IMR-90 (cell line): Measurements from ENCODE around the gene FGF3. TPM values are rescaled to one million over a fixed set of nuclear protein-coding genes. Genes with fewer than 3 reads are reported as not detected.

ENCODE experiments used
- ATAC-seq: fragments of 200-7000 bp; cut with Tn5 transposase; 2 replicates; pipeline ENCODE4 v1.9.1; 2020; ENCODE audit warnings: low read depth, mild to moderate bottlenecking, moderate library complexity
- BruUV-seq: library from RNA; stranded (reverse); fragments of 400-500 nt; replicated peaks from 2 replicates; lab custom pipeline; 2021; lab: Mats Ljungman, UMichigan
- CTCF ChIA-PET: fragments of 300-600 bp; formaldehyde crosslinking; extraction: SDS; loops from one replicate; lab custom pipeline; 2021; ENCODE audit warnings: antibody characterized with exemption; lab: Yijun Ruan, JAX
- POLR2A ChIA-PET: fragments of 300-600 bp; sonication (Branson Sonifier 250); formaldehyde crosslinking; loops from one replicate; lab custom pipeline; 2022; ENCODE audit warnings: antibody characterized with exemption; ENCODE audit not compliant: unreplicated experiment; lab: Charles Lee
- DNase-seq: peaks from one replicate; pipeline ENCODE4 v3.0.0; 2013
- H2AFZ ChIP-seq: replicated peaks from 2 replicates; pipeline ENCODE3; 2013; ENCODE audit warnings: low read length, mild to moderate bottlenecking; ENCODE audit not compliant: poor library complexity
- H2AK5ac ChIP-seq: 2 replicates; pipeline ENCODE4 v1.6.1; 2013; ENCODE audit warnings: low read depth, low read length, inconsistent platforms
- H2AK9ac ChIP-seq: replicated peaks from 2 replicates; pipeline ENCODE3; 2013; ENCODE audit warnings: mild to moderate bottlenecking, low read depth, low read length, moderate library complexity; ENCODE audit not compliant: poor library complexity
- H2BK120ac ChIP-seq: 2 replicates; pipeline ENCODE4 v1.6.1; 2013; ENCODE audit warnings: low read depth, low read length, inconsistent platforms
- H2BK15ac ChIP-seq: 3 replicates; pipeline ENCODE4 v1.6.1; 2013; ENCODE audit warnings: low read depth, low read length, inconsistent platforms
- H2BK20ac ChIP-seq: 2 replicates; pipeline ENCODE4 v1.6.1; 2013; ENCODE audit warnings: low read depth, mild to moderate bottlenecking, inconsistent platforms, low read length, moderate library complexity
- H2BK5ac ChIP-seq: 2 replicates; pipeline ENCODE4 v1.6.1; 2013; ENCODE audit warnings: mild to moderate bottlenecking, low read depth, low read length, inconsistent platforms; ENCODE audit not compliant: poor library complexity, severe bottlenecking
- H3K14ac ChIP-seq: replicated peaks from 2 replicates; pipeline ENCODE4 v1.6.1; 2013; ENCODE audit warnings: low read depth, low read length, inconsistent platforms
- H3K18ac ChIP-seq: 2 replicates; pipeline ENCODE4 v1.6.1; 2013; ENCODE audit warnings: low read depth, low read length, control low read depth
- H3K23ac ChIP-seq: 2 replicates; pipeline ENCODE4 v1.6.1; 2013; ENCODE audit warnings: low read depth, low read length, inconsistent platforms
- H3K27ac ChIP-seq: 2 replicates; pipeline ENCODE4 v1.5.1; 2013; ENCODE audit warnings: mild to moderate bottlenecking, control low read depth, low read length; ENCODE audit not compliant: insufficient read depth
- H3K27me3 ChIP-seq: 2 replicates; pipeline ENCODE4 v1.6.1; 2013; ENCODE audit warnings: low read length; ENCODE audit not compliant: control insufficient read depth, insufficient read depth
- H3K36me3 ChIP-seq: 2 replicates; pipeline ENCODE4 v1.6.1; 2013; ENCODE audit warnings: low read length, mixed read lengths; ENCODE audit not compliant: control insufficient read depth, insufficient read depth
- H3K4ac ChIP-seq: 2 replicates; pipeline ENCODE4 v1.6.1; 2013; ENCODE audit warnings: low read depth, low read length, inconsistent platforms
- H3K4me1 ChIP-seq: 2 replicates; pipeline ENCODE4 v1.6.1; 2013; ENCODE audit warnings: low read length, mixed read lengths; ENCODE audit not compliant: control insufficient read depth, insufficient read depth
- H3K4me2 ChIP-seq: 2 replicates; pipeline ENCODE4 v1.6.1; 2013; ENCODE audit warnings: low read depth, mild to moderate bottlenecking, control low read depth, low read length, moderate library complexity
- H3K4me3 ChIP-seq: 2 replicates; pipeline ENCODE4 v1.5.1; 2013; ENCODE audit warnings: low read depth, mild to moderate bottlenecking, control low read depth, low read length, moderate library complexity; ENCODE audit not compliant: insufficient read depth
- H3K56ac ChIP-seq: 2 replicates; pipeline ENCODE4 v1.6.1; 2013; ENCODE audit warnings: low read length, inconsistent platforms; ENCODE audit not compliant: insufficient read depth; ENCODE audit errors: extremely low read depth
- H3K79me1 ChIP-seq, 2 experiments: 2 replicates each; pipeline ENCODE4 v1.6.1; 2013; ENCODE audit warnings: low read length in 2 of 2, inconsistent platforms in 1 of 2, low read depth in 1 of 2
- H3K9ac ChIP-seq: 2 replicates; pipeline ENCODE4 v1.6.1; 2013; ENCODE audit warnings: low read depth, low read length, control low read depth
- H3K9me1 ChIP-seq: 2 replicates; pipeline ENCODE4 v1.6.1; 2013; ENCODE audit warnings: low read length, inconsistent platforms; ENCODE audit not compliant: insufficient read depth
- H3K9me3 ChIP-seq: 2 replicates; pipeline ENCODE4 v1.6.1; 2013; ENCODE audit warnings: low read length; ENCODE audit not compliant: control insufficient read depth, insufficient read depth
- H4K20me1 ChIP-seq: 2 replicates; pipeline ENCODE4 v1.6.1; 2013; ENCODE audit warnings: low read length, inconsistent platforms; ENCODE audit not compliant: insufficient read depth
- H4K5ac ChIP-seq: 2 replicates; pipeline ENCODE4 v1.6.1; 2013; ENCODE audit warnings: mild to moderate bottlenecking, low read depth, low read length, control low read depth
- H4K8ac ChIP-seq, 2 experiments: 2 replicates each; pipeline ENCODE4 v1.6.1; 2013; ENCODE audit warnings: low read depth in 2 of 2, low read length in 2 of 2, control low read depth in 1 of 2, inconsistent platforms in 1 of 2
- H4K91ac ChIP-seq: 2 replicates; pipeline ENCODE4 v1.6.1; 2013; ENCODE audit warnings: low read depth, low read length, inconsistent platforms; ENCODE audit not compliant: insufficient read depth
- ELK1 ChIP-seq: fragments of 150-350 bp; IDR thresholded peaks from 2 replicates; pipeline ENCODE4 v1.6.1; 2016; ENCODE audit warnings: low read depth, mild to moderate bottlenecking, low read length, moderate library complexity, borderline replicate concordance
- MXI1 ChIP-seq: IDR thresholded peaks from 2 replicates; pipeline ENCODE4 v1.6.1; 2012; ENCODE audit warnings: low read depth, mild to moderate bottlenecking, low read length, moderate library complexity, borderline replicate concordance
- USF2 ChIP-seq: fragments of 150-350 bp; IDR thresholded peaks from 2 replicates; pipeline ENCODE4 v1.6.1; 2017; ENCODE audit warnings: mild to moderate bottlenecking, antibody characterized with exemption, low read length, low read depth
- WGBS, 2 experiments: methylation state at CpG; one replicate each; pipeline versions ENCODE4 v1.1.5 to v1.1.7; 2013; ENCODE audit warnings: missing lambda C conversion rate in 2 of 2; ENCODE audit not compliant: insufficient read length in 1 of 2; ENCODE audit errors: extremely low coverage in 2 of 2; 5-methylcytosine and 5-hydroxymethylcytosine counted together
- dilution Hi-C: fragments of 300-500 bp; cut with HindIII; formaldehyde crosslinking; loops from one replicate; pipeline ENCODE4 v1.14.3; 2018; ENCODE audit warnings: low sequenced_read_pairs; ENCODE audit not compliant: unreplicated experiment
- in situ Hi-C: fragments of 300-500 bp; cut with MboI; formaldehyde crosslinking; loops from 3 replicates; pipeline ENCODE4 v1.14.3; 2019; ENCODE audit warnings: low sequenced_read_pairs, inconsistent platforms, mixed read lengths
- intact Hi-C: fragments of 100-400 bp; cut with micrococcal nuclease; formaldehyde crosslinking; loops from 2 replicates; pipeline ENCODE4 v1.10.0; 2022
- polyA plus RNA-seq, 3 experiments: library from polyadenylated mRNA; depleted of rRNA; stranded (reverse); fragments of >200 nt; gene quantifications; 2 replicates each; pipeline ENCODE4 v1.2.3, GENCODE V29; 2012; ENCODE audit warnings: low replicate concordance in 1 of 3
- total RNA-seq: library from RNA; depleted of rRNA; stranded (reverse); fragments of >200 nt; gene quantifications from 2 replicates; pipeline ENCODE4 v1.2.3, GENCODE V29; 2012

The FGF3 gene
- total and polyA plus RNA-seq, 2 of the 4 experiments (the other 2 are of a cell fraction) = not detected

- ChIA-PET POLR2A (no interaction called here), CTCF (no interaction called here)
- no peak overlapping the region for H3K4ac ChIP-seq
- H3K36me3 ChIP-seq = no peaks in the 10 kb centered on the region
- no peaks in the 10 kb centered on the region; the same call in 1 of the 2 replicates for H3K4me1 ChIP-seq
- no peak overlapping the region for H4K8ac ChIP-seq
- no peak overlapping the region for H3K9ac ChIP-seq
- no peak for DNase-seq
- no peak for ATAC-seq
- H3K4me2 ChIP-seq = no peak overlapping the region
- no peak overlapping the region for H2BK20ac ChIP-seq
- no TSS peak for BruUV-seq
- intact Hi-C loops (no loop called here), dilution Hi-C loops (no loop called here), in situ Hi-C loops (no loop called here)
- no peaks in the 10 kb centered on the region for H3K79me1 ChIP-seq
- no peak overlapping the region for H3K23ac ChIP-seq
- H2BK15ac ChIP-seq = no peak overlapping the region
- H2AFZ ChIP-seq = no peak overlapping the region
- no peak overlapping the region for H2BK120ac ChIP-seq
- no peak overlapping the region for H3K14ac ChIP-seq
- no peak overlapping the region for H3K56ac ChIP-seq
- peaks cover 58% of the 10 kb centered on the region for H3K27me3 ChIP-seq
- H3K18ac ChIP-seq = no peak overlapping the region
- H3K4me3 ChIP-seq = no peak overlapping the region
- 50% methylated on average over 2 of the region's 10 CpGs; no CpG with 5 or more reads in 1 of the 2 experiments for WGBS, 2 experiments
- no peak overlapping the region for H3K27ac ChIP-seq
- peaks cover 3% of the 10 kb centered on the region; the same call in 1 of the 2 replicates for H4K20me1 ChIP-seq
- H3K9me3 ChIP-seq = peaks cover 2% of the 10 kb centered on the region; the same call in 1 of the 2 replicates
- no peak overlapping the region for H2BK5ac ChIP-seq
- H3K9me1 ChIP-seq = no peaks in the 10 kb centered on the region
- no peak overlapping the region for H4K91ac ChIP-seq
- TF ChIP-seq USF2 = no peak
- TF ChIP-seq ELK1 = no peak
- TF ChIP-seq MXI1 = no peak
- H2AK9ac ChIP-seq = no peak overlapping the region
- H4K5ac ChIP-seq = no peak overlapping the region
- H2AK5ac ChIP-seq = no peak overlapping the region
Measured at GRCh38 chr11:69812946-69813345, 6.3 kb downstream of the FGF3 start.
